ENCODE measurements around the gene SLC12A8. TPM values are rescaled to one million over a fixed set of nuclear protein-coding genes. Genes with fewer than 3 reads are reported as not detected.

Gene SLC12A8
- total RNA-seq (1 to 10 TPM; 1.0 to 5.9 (median 2.8) TPM), polyA plus RNA-seq (1 to 10 TPM; 1.1 to 1.9 (median 1.4) TPM)
- long read RNA-seq, donor 1: 0 reads
- long read RNA-seq, donor 2: 0 reads
- long read RNA-seq, donor 3: 0 reads
- long read RNA-seq, donor 4, partial matches to known transcripts: 2 of 6 reads
- long read RNA-seq, donor 4, other reads (novel, unspliced or antisense): 2 of 6 reads
- long read RNA-seq, donor 5, partial matches to known transcripts: 1 of 9 reads
- long read RNA-seq, donor 5, other reads (novel, unspliced or antisense): 5 of 9 reads
- long read RNA-seq, donor 6: 0 reads
- long read RNA-seq, donor 7: 0 reads
- long read RNA-seq, donor 8: 0 reads
- long read RNA-seq, donor 9: 0 reads
- long read RNA-seq, donor 10: 0 reads

- H3K36me3 ChIP-seq (replicated peaks in 1 of 2): no peaks in the 10 kb centered on the region
- no peaks in the 10 kb centered on the region for H3K9me3 ChIP-seq (replicated peaks in 1 of 3)
- H3K4me1 ChIP-seq (replicated peaks in 1 of 2): peaks cover 0 to 10% of the 10 kb centered on the region in 2 donors
- intact Hi-C loops (cut with DNase I): no loop called here
- DNase-seq: peak in 2 of 7 donors; percentile 10 to 17
- H3K27me3 ChIP-seq: peaks cover 12% of the 10 kb centered on the region
- peak within 1 kb of the TSS in 2 of 4 donors; percentile 57 to 71 for H3K4me3 ChIP-seq
- 7 to 60% (median 14%) methylated on average over 1 to 55 of the region's 55 CpGs for WGBS, 4 donors
- no peak for TF ChIP-seq CTCF (IDR thresholded peaks at IDR 0.05)
- no peak for TF ChIP-seq POLR2A (IDR thresholded peaks at IDR 0.05)
- no peak within 1 kb of the TSS for H3K27ac ChIP-seq
Measured at GRCh38 chr3:125212509-125213363, at the start of gene SLC12A8. TSS of gene SLC12A8 (minus strand) at chr3:125212748. CDS start at chr3:125211349, 1,399 bp downstream.

GRCh38 chr3:125262161-125262560, 49.6 kb upstream of the SLC12A8 start:
- Histone ChIP-seq H3K36me3 (replicated peaks in 1 of 2) (no peaks in the 10 kb centered on the region), H3K4me1 (replicated peaks in 1 of 2) (no peaks in the 10 kb centered on the region), H3K27me3 (no peaks in the 10 kb centered on the region), H3K4me3 (no peak overlapping the region), H3K27ac (no peak overlapping the region), H3K9me3 (replicated peaks in 1 of 3) (no peaks in the 10 kb centered on the region)
- intact Hi-C loops (cut with DNase I): no loop called here
- no peak for DNase-seq
- no peak for TF ChIP-seq POLR2A (IDR thresholded peaks at IDR 0.05)
- TF ChIP-seq CTCF (IDR thresholded peaks at IDR 0.05): no peak
- 68 to 72% (median 70%) methylated on average over 1 of the region's 1 CpG for WGBS, 4 donors

GRCh38 chr3:125261031-125261430, 48.5 kb upstream of the SLC12A8 start:
- no peaks in the 10 kb centered on the region for H3K4me1 ChIP-seq (replicated peaks in 1 of 2)
- H3K4me3 ChIP-seq: no peak overlapping the region
- H3K27me3 ChIP-seq: no peaks in the 10 kb centered on the region
- H3K27ac ChIP-seq: no peak overlapping the region
- no peak for DNase-seq
- intact Hi-C loops (cut with DNase I): no loop called here
- peaks cover 0 to 5% (median 0%) of the 10 kb centered on the region in 3 donors for H3K9me3 ChIP-seq (replicated peaks in 1 of 3)
- TF ChIP-seq POLR2A (IDR thresholded peaks at IDR 0.05) (no peak), CTCF (IDR thresholded peaks at IDR 0.05) (no peak)
- 94 to 97% (median 96%) methylated on average over 1 of the region's 1 CpG for WGBS, 4 donors
- H3K36me3 ChIP-seq (replicated peaks in 1 of 2): no peaks in the 10 kb centered on the region

- H3K9me3 ChIP-seq (replicated peaks in 1 of 3): peaks cover 0 to 5% (median 0%) of the 10 kb centered on the region in 3 donors
- DNase-seq: no peak
- H3K27ac ChIP-seq: no peak overlapping the region
- intact Hi-C loops (cut with DNase I): no loop called here
- H3K27me3 ChIP-seq: no peaks in the 10 kb centered on the region
- H3K4me3 ChIP-seq: no peak overlapping the region
- H3K36me3 ChIP-seq (replicated peaks in 1 of 2): no peaks in the 10 kb centered on the region
- WGBS, 4 donors: 99 to 100% (median 100%) methylated on average over 2 of the region's 2 CpGs
- TF ChIP-seq POLR2A (IDR thresholded peaks at IDR 0.05) (no peak), CTCF (IDR thresholded peaks at IDR 0.05) (no peak)
- H3K4me1 ChIP-seq (replicated peaks in 1 of 2): no peaks in the 10 kb centered on the region
Measured at GRCh38 chr3:125260158-125260557, 47.6 kb upstream of the SLC12A8 start.

All from adrenal gland (tissue), 19 donors.